C4-2B (cell line): Measurements from ENCODE around the gene PARD6B.

Experiments used
- ZFX ChIP-seq: fragments of 450-650 bp; IDR thresholded peaks from 2 replicates; pipeline ENCODE4 v1.6.1; 2017
- TF ChIP-seq, protein P1 (sequence below): fragments of 450-650 bp; conservative IDR thresholded peaks from 2 replicates; pipeline ENCODE4 v1.5.1; 2017; ENCODE audit warnings: mild to moderate bottlenecking

DNA sequence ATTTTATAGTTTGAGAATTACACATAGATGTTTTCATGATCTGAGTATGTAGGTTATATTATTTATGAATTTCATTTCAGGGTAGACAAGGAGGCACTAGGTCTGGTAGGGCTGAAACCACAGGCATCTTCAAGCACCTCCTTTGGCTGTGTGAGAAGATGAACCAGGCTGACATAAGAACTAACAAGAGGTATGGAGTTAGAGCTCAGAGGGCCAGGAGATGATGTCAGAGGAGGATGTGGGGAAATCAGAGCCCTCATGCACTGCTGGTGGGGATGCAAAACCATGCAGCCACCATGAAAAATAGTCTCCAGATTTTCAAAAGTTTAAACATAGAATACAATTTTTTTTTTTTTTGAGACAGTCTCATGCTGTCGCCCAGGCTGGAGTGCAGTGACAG, 26.4 kb upstream of the PARD6B start:
- TF ChIP-seq, protein P1, sequence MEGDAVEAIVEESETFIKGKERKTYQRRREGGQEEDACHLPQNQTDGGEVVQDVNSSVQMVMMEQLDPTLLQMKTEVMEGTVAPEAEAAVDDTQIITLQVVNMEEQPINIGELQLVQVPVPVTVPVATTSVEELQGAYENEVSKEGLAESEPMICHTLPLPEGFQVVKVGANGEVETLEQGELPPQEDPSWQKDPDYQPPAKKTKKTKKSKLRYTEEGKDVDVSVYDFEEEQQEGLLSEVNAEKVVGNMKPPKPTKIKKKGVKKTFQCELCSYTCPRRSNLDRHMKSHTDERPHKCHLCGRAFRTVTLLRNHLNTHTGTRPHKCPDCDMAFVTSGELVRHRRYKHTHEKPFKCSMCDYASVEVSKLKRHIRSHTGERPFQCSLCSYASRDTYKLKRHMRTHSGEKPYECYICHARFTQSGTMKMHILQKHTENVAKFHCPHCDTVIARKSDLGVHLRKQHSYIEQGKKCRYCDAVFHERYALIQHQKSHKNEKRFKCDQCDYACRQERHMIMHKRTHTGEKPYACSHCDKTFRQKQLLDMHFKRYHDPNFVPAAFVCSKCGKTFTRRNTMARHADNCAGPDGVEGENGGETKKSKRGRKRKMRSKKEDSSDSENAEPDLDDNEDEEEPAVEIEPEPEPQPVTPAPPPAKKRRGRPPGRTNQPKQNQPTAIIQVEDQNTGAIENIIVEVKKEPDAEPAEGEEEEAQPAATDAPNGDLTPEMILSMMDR, result no peak
- no peak for TF ChIP-seq ZFX
